Measurements from ENCODE around the gene SERPINB5. TPM values are rescaled to one million over a fixed set of nuclear protein-coding genes. Genes with fewer than 3 reads are reported as not detected.
A peak's percentile ranks its signal among the peaks of the same experiment; 100 is the strongest.
"Not testable (repeated sequence)": the region's sequence is repeated elsewhere in the genome, so short reads cannot be mapped to it uniquely, and the experiment has no call there.

SERPINB5 gene
- total and polyA plus RNA-seq, 2 experiments from 2014 or later = 0.23 to 0.76 TPM

DNA sequence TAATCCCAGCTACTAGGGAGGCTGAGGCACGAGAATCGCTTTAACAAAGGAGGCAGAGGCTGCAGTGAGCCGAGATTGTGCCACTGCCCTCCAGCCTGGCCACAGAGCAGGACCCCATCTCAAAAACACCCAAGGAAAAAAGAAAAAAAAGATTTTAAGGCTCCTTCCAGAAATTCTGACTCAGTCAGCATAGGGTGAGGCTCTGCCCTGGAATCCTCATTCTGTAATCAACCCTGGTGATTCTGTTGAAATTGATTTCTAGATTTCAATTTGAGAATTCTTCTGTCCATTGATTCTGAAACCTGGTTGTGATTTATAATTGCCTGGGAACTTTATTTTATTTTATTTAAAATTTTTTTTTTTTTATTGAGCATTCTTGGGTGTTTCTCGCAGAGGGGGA, 27.3 kb upstream of the SERPINB5 start:
- Histone ChIP-seq H3K27me3 (no peaks in the 10 kb centered on the region), H3K4me3 (no peak overlapping the region), H3K36me3 (replicated peaks; ENCODE audit: insufficient read depth, low read depth) (no peaks in the 10 kb centered on the region), H2AFZ (no peak overlapping the region), H3K27ac (no peak overlapping the region), H3K9me2 (replicated peaks; ENCODE audit: insufficient read depth) (no peaks in the 10 kb centered on the region), H4K20me1 (ENCODE audit: insufficient read depth, poor library complexity, severe bottlenecking) (no peaks in the 10 kb centered on the region), H3K4me1 (ENCODE audit: insufficient read depth) (peaks cover 21% of the 10 kb centered on the region), H3K9me3 (ENCODE audit: low read depth) (no peaks in the 10 kb centered on the region), H3K79me2 (no peaks in the 10 kb centered on the region), H3K4me2 (no peak overlapping the region)
- DNase-seq (ENCODE audit: low spot score) = no peak
- TF ChIP-seq, protein P1, sequence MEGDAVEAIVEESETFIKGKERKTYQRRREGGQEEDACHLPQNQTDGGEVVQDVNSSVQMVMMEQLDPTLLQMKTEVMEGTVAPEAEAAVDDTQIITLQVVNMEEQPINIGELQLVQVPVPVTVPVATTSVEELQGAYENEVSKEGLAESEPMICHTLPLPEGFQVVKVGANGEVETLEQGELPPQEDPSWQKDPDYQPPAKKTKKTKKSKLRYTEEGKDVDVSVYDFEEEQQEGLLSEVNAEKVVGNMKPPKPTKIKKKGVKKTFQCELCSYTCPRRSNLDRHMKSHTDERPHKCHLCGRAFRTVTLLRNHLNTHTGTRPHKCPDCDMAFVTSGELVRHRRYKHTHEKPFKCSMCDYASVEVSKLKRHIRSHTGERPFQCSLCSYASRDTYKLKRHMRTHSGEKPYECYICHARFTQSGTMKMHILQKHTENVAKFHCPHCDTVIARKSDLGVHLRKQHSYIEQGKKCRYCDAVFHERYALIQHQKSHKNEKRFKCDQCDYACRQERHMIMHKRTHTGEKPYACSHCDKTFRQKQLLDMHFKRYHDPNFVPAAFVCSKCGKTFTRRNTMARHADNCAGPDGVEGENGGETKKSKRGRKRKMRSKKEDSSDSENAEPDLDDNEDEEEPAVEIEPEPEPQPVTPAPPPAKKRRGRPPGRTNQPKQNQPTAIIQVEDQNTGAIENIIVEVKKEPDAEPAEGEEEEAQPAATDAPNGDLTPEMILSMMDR (IDR thresholded peaks at IDR 0.05; ENCODE audit: poor library complexity) = no peak
- TF ChIP-seq EZH2phosphoT487 (IDR thresholded peaks at IDR 0.05; ENCODE audit: low read depth, severe bottlenecking, unreplicated experiment) = no peak
- no peak for TF ChIP-seq EZH2 (IDR thresholded peaks at IDR 0.05; ENCODE audit: borderline replicate concordance)
- 84% methylated on average over 4 of the region's 4 CpGs for WGBS (ENCODE audit: low lambda C conversion rate, missing lambda C conversion rate)

DNA sequence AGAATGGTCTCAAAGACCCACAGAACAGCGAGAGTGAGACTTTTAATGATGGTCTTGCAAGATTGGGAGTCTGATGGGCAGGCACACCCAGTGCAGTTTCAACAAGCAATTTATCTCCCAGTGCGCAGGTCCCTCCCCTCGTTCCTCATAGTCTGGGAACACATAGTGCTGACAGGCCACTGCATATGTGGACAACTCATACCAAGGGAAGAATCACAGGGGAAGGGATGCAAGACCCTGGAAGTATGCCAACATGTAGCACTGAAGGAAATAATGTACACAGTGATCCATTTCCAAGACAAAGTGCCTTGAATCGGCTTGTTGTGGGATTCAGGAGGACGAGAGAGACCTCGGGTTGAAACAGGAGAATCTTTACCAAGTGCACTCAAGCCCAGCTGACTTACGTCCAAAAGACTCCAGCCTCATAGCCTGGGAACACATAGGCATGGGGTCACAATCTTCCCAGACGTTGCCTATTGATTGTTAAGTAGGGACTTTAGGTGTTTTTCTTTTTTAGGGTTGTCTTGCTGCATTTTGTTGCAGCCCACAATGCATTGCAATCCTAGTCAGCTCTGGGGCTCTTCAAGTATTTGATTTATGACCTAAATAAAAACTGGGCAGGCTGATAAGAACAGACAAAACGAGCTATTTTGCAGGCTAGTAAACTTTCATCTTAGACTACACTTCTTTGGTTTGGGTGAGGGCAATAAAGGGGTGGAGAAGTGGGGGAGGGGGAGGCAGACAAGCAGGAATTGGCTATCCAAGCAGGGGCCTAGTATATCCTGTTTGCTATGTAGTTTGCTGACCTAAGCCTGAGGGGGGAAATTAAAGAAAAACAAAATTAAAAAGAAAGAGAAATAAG, 24.7 kb upstream of the SERPINB5 start:
- H4K20me1 ChIP-seq (ENCODE audit: insufficient read depth, poor library complexity, severe bottlenecking) = no peaks in the 10 kb centered on the region
- WGBS (ENCODE audit: low lambda C conversion rate, missing lambda C conversion rate) = 37% methylated on average over 9 of the region's 9 CpGs
- peak overlapping the region; percentile 47 for H2AFZ ChIP-seq
- DNase-seq (ENCODE audit: low spot score) = peak; percentile 42
- no peaks in the 10 kb centered on the region for H3K9me3 ChIP-seq (ENCODE audit: low read depth)
- no peak for TF ChIP-seq EZH2phosphoT487 (IDR thresholded peaks at IDR 0.05; ENCODE audit: low read depth, severe bottlenecking, unreplicated experiment)
- TF ChIP-seq EZH2 (IDR thresholded peaks at IDR 0.05; ENCODE audit: borderline replicate concordance) = no peak
- TF ChIP-seq, protein P1 (IDR thresholded peaks at IDR 0.05; ENCODE audit: poor library complexity) = no peak
- peak overlapping the region; percentile 45 for H3K4me2 ChIP-seq
- peak overlapping the region; percentile 90 for H3K27ac ChIP-seq
- no peaks in the 10 kb centered on the region for H3K36me3 ChIP-seq (replicated peaks; ENCODE audit: insufficient read depth, low read depth)
- peaks cover 21% of the 10 kb centered on the region for H3K4me1 ChIP-seq (ENCODE audit: insufficient read depth)
- H3K4me3 ChIP-seq = no peak overlapping the region
- H3K27me3 ChIP-seq = no peaks in the 10 kb centered on the region
- no peaks in the 10 kb centered on the region for H3K79me2 ChIP-seq
- no peaks in the 10 kb centered on the region for H3K9me2 ChIP-seq (replicated peaks; ENCODE audit: insufficient read depth)

DNA sequence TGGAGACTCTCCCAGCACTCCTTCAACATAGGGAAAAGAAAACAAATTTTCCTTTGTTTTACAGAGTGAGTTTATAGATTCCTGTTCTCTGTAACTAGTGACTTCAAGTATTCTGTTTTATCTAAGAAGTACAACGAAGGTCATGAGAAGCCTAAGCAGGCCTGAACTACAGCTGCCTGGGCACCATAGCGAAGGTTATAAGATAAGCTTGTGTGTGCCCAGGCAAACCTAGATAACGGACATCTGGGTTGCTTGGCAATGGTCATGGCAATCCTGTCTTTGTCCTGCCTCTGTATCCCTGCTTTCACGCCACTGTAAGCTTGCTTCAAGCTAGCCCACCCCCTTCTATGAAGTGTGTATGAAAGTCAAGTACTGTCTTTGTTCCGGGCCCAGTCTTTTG, 24.0 kb upstream of the SERPINB5 start:
- not testable (repeated sequence) for DNase-seq (ENCODE audit: low spot score)
- WGBS (ENCODE audit: low lambda C conversion rate, missing lambda C conversion rate) = 69% methylated on average over 5 of the region's 5 CpGs
- peak overlapping the region; percentile 90 for H3K27ac ChIP-seq

DNA sequence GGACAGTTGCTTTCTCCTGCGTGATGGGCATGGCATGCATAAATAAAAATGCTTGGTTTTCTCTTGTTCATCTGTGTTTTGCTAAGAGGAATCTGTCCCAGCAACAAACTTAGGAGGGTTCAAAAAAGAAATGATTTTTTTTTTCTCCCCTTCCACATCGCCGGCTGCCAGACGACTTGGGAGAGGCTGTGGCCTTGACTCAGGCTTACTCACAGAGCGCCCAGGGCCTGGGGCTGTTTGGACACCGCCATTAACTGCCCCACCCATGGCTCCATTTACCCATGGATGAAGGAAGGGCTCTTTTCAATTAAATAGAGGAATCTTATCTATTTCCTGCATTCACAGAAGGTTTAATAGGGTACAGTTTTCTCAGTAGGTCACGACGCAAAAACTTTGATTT, 22.3 kb upstream of the SERPINB5 start:
- Histone ChIP-seq H3K4me2 (no peak overlapping the region), H4K20me1 (ENCODE audit: insufficient read depth, poor library complexity, severe bottlenecking) (no peaks in the 10 kb centered on the region), H3K9me3 (ENCODE audit: low read depth) (no peaks in the 10 kb centered on the region), H3K79me2 (no peaks in the 10 kb centered on the region), H3K9me2 (replicated peaks; ENCODE audit: insufficient read depth) (no peaks in the 10 kb centered on the region), H3K27me3 (no peaks in the 10 kb centered on the region), H2AFZ (peak overlapping the region; percentile 22), H3K27ac (no peak overlapping the region), H3K4me1 (ENCODE audit: insufficient read depth) (peaks cover 21% of the 10 kb centered on the region), H3K4me3 (no peak overlapping the region), H3K36me3 (replicated peaks; ENCODE audit: insufficient read depth, low read depth) (no peaks in the 10 kb centered on the region)
- TF ChIP-seq EZH2phosphoT487 (IDR thresholded peaks at IDR 0.05; ENCODE audit: low read depth, severe bottlenecking, unreplicated experiment) (no peak), EZH2 (IDR thresholded peaks at IDR 0.05; ENCODE audit: borderline replicate concordance) (no peak)
- TF ChIP-seq, protein P1 (IDR thresholded peaks at IDR 0.05; ENCODE audit: poor library complexity) = no peak
- 65% methylated on average over 8 of the region's 8 CpGs for WGBS (ENCODE audit: low lambda C conversion rate, missing lambda C conversion rate)
- no peak for DNase-seq (ENCODE audit: low spot score)

More for the DNA sequence above, 24.0 kb upstream of the SERPINB5 start:
- Histone ChIP-seq H2AFZ (peak overlapping the region; percentile 47), H3K4me1 (ENCODE audit: insufficient read depth) (peaks cover 21% of the 10 kb centered on the region), H3K4me2 (peak overlapping the region; percentile 45)
- H3K36me3 ChIP-seq (replicated peaks; ENCODE audit: insufficient read depth, low read depth); H4K20me1 ChIP-seq (ENCODE audit: insufficient read depth, poor library complexity, severe bottlenecking); H3K27me3 ChIP-seq; H3K79me2 ChIP-seq; H3K4me3 ChIP-seq; H3K9me2 ChIP-seq (replicated peaks; ENCODE audit: insufficient read depth); H3K9me3 ChIP-seq (ENCODE audit: low read depth): not testable (repeated sequence)
